NCI-H1436 (cell line): ENCODE measurements around the gene PXN.
"Not testable (repeated sequence)": the region's sequence is repeated elsewhere in the genome, so short reads cannot be mapped to it uniquely, and the experiment has no call there.

Experiments used
- DNase-seq: peaks from one replicate; lab custom pipeline; 2025; lab: John Stamatoyannopoulos, UW

PXN gene

GRCh38 chr12:120225852-120226640 lies 39.5 kb downstream of the PXN start:
- DNase-seq: peak; percentile 3

GRCh38 chr12:120225200-120225558 lies 40.4 kb downstream of the PXN start:
- DNase-seq: no peak

GRCh38 chr12:120224304-120225199 lies 41.0 kb downstream of the PXN start:
- DNase-seq: peak; percentile 73

GRCh38 chr12:120223458-120224303 lies 41.8 kb downstream of the PXN start:
- no peak for DNase-seq

GRCh38 chr12:120222288-120222832 lies 43.2 kb downstream of the PXN start:
- no peak for DNase-seq

- DNase-seq: no peak
Measured at GRCh38 chr12:120221576-120221900, 44.0 kb downstream of the PXN start.

GRCh38 chr12:120220838-120221575 lies 44.5 kb downstream of the PXN start:
- no peak for DNase-seq

- DNase-seq: no peak
Measured at GRCh38 chr12:120218680-120219606, 46.6 kb downstream of the PXN start.

GRCh38 chr12:120216742-120217605 lies 48.6 kb downstream of the PXN start:
- no peak for DNase-seq

GRCh38 chr12:120215766-120216735 lies 49.5 kb downstream of the PXN start:
- DNase-seq: no peak

GRCh38 chr12:120215357-120215735 lies 50.2 kb downstream of the PXN start:
- DNase-seq: no peak

GRCh38 chr12:120214626-120215356 lies 50.7 kb downstream of the PXN start:
- no peak for DNase-seq

- no peak for DNase-seq
Measured at GRCh38 chr12:120213758-120214157, 51.8 kb downstream of the PXN start.

GRCh38 chr12:120213182-120213581 lies 52.3 kb downstream of the PXN start:
- not testable (repeated sequence) for DNase-seq

GRCh38 chr12:120212301-120212700 lies 53.2 kb downstream of the PXN start:
- DNase-seq: no peak

GRCh38 chr12:120211904-120212283 lies 53.6 kb downstream of the PXN start:
- DNase-seq: no peak

- no peak for DNase-seq
Measured at GRCh38 chr12:120211243-120211903, 54.2 kb downstream of the PXN start.
